Endothelial cell of umbilical vein (primary cell): ENCODE measurements around the gene SMTNL2. TPM values are rescaled to one million over a fixed set of nuclear protein-coding genes. Genes with fewer than 3 reads are reported as not detected.

Experiments used
- BruUV-seq: library from RNA; stranded (reverse); fragments of 400-500 nt; replicated peaks from 2 replicates; lab custom pipeline; 2021; lab: Mats Ljungman, UMichigan
- CTCF ChIA-PET: fragments of 300-600, 350-600 bp; sonication (Branson Sonifier 250); formaldehyde crosslinking; loops from one replicate; lab custom pipeline; 2021; ENCODE audit warnings: antibody characterized with exemption, inconsistent platforms; lab: Charles Lee
- POLR2A ChIA-PET: fragments of 300-600, 350-600 bp; sonication (Branson Sonifier 250); formaldehyde crosslinking; loops from one replicate; lab custom pipeline; 2021; ENCODE audit warnings: antibody characterized with exemption, inconsistent platforms; lab: Charles Lee
- DNase-seq: peaks from one replicate; pipeline ENCODE4 v3.0.0-alpha.2; 2011; ENCODE audit warnings: low read depth, low spot score
- FAIRE-seq: peaks from 2 replicates; lab custom pipeline; 2011; peaks lifted over from hg19 to GRCh38; lab: Jason Lieb, UNC
- H2AFZ ChIP-seq: 2 replicates; pipeline ENCODE4 v1.6.0; 2012; ENCODE audit warnings: low read depth, low read length, control low read depth, inconsistent platforms
- H3K27ac ChIP-seq: 2 replicates; pipeline ENCODE4 v1.5.1; 2011; ENCODE audit warnings: low read depth, mild to moderate bottlenecking, control low read depth, low read length, moderate library complexity; ENCODE audit not compliant: insufficient read depth
- H3K27me3 ChIP-seq, 2 experiments: 2 replicates each; pipeline versions ENCODE4 v1.6.0 to v1.6.1; 2011; ENCODE audit warnings: low read length in 2 of 2, mixed read lengths in 1 of 2; ENCODE audit not compliant: control insufficient read depth in 2 of 2, insufficient read depth in 2 of 2
- H3K36me3 ChIP-seq, 2 experiments: 2 replicates in 1 of 2; 3 replicates in 1 of 2; pipeline ENCODE4 v1.5.1; 2011; ENCODE audit warnings: low read length in 2 of 2, mild to moderate bottlenecking in 1 of 2, moderate library complexity in 1 of 2; ENCODE audit not compliant: control insufficient read depth in 2 of 2, insufficient read depth in 2 of 2; ENCODE audit errors: extremely low read depth in 1 of 2
- H3K4me1 ChIP-seq: 3 replicates; pipeline ENCODE4 v1.5.1; 2011; ENCODE audit warnings: mild to moderate bottlenecking, low read length; ENCODE audit not compliant: control insufficient read depth, insufficient read depth; ENCODE audit errors: extremely low read depth
- H3K4me2 ChIP-seq: 2 replicates; pipeline ENCODE4 v1.6.1; 2011; ENCODE audit warnings: low read length, control low read depth, mixed read lengths; ENCODE audit not compliant: insufficient read depth
- H3K4me3 ChIP-seq, 3 experiments: fragments of 200-600 bp in 1 of 3; sonication (generic), shearing (Covaris generic) in 1 of 3; replicated peaks in 1 of 3; 2 replicates each; pipeline ENCODE4 v1.5.1; 2011 to 2016; ENCODE audit warnings: control low read depth in 3 of 3, low read length in 3 of 3, mild to moderate bottlenecking in 2 of 3, inconsistent platforms in 1 of 3, low read depth in 1 of 3, moderate library complexity in 1 of 3; ENCODE audit not compliant: insufficient read depth in 1 of 3
- H3K79me2 ChIP-seq: 2 replicates; pipeline ENCODE4 v1.6.0; 2012; ENCODE audit warnings: low read length, inconsistent platforms; ENCODE audit not compliant: control insufficient read depth, insufficient read depth
- H3K9ac ChIP-seq: replicated peaks from 2 replicates; pipeline ENCODE3; 2011; ENCODE audit warnings: low read length, control low read depth; ENCODE audit not compliant: insufficient read depth; ENCODE audit errors: extremely low read depth
- H3K9me1 ChIP-seq: replicated peaks from 3 replicates; pipeline ENCODE4 v1.6.0; 2011; ENCODE audit warnings: mild to moderate bottlenecking, low read length; ENCODE audit not compliant: control insufficient read depth, insufficient read depth; ENCODE audit errors: extremely low read depth
- H3K9me3 ChIP-seq: replicated peaks from 2 replicates; pipeline ENCODE4 v1.5.1; 2012; ENCODE audit warnings: low read length, inconsistent platforms; ENCODE audit not compliant: control insufficient read depth, insufficient read depth
- H4K20me1 ChIP-seq: replicated peaks from 2 replicates; pipeline ENCODE3; 2011; ENCODE audit warnings: mild to moderate bottlenecking, low read length; ENCODE audit not compliant: control insufficient read depth, insufficient read depth; ENCODE audit errors: extremely low read depth
- EZH2 ChIP-seq: IDR thresholded peaks from 2 replicates; pipeline ENCODE4 v1.6.1; 2012; ENCODE audit warnings: borderline replicate concordance, low read depth, mild to moderate bottlenecking, moderate library complexity, low read length, inconsistent platforms; ENCODE audit not compliant: severe bottlenecking
- FOS ChIP-seq: IDR thresholded peaks from 2 replicates; pipeline ENCODE4 v1.6.1; 2011; ENCODE audit warnings: mild to moderate bottlenecking, low read length, moderate library complexity, borderline replicate concordance; ENCODE audit not compliant: insufficient read depth
- GATA2 ChIP-seq: IDR thresholded peaks from 2 replicates; pipeline ENCODE4 v1.7.0; 2011; ENCODE audit warnings: low read depth, mild to moderate bottlenecking, moderate library complexity, mixed read lengths, low read length; ENCODE audit not compliant: insufficient read length, insufficient read depth
- JUN ChIP-seq: IDR thresholded peaks from 2 replicates; pipeline ENCODE4 v1.6.1; 2011; ENCODE audit warnings: borderline replicate concordance, low read depth; ENCODE audit not compliant: insufficient read length, insufficient read depth
- MYC ChIP-seq: IDR thresholded peaks from one replicate; pipeline ENCODE4 v1.6.1; 2011; ENCODE audit warnings: mild to moderate bottlenecking, low read depth, low read length
- POLR2A ChIP-seq: IDR thresholded peaks from 2 replicates; pipeline ENCODE4 v1.6.1; 2012; ENCODE audit warnings: low read depth, mild to moderate bottlenecking, control low read depth, low read length
- POLR2AphosphoS5 ChIP-seq: IDR thresholded peaks from 2 replicates; pipeline ENCODE4 v1.6.1; 2012; ENCODE audit warnings: low read depth, mild to moderate bottlenecking, control low read depth, low read length, moderate library complexity; ENCODE audit not compliant: insufficient read depth
- dilution Hi-C: fragments of 300-500 bp; cut with MboI; formaldehyde crosslinking; loops from one replicate; pipeline ENCODE4 v1.15.0; 2019; ENCODE audit warnings: low sequenced_read_pairs; ENCODE audit not compliant: extremely low pct_ligation_motif_present
- intact Hi-C: fragments of 100-400 bp; cut with micrococcal nuclease; formaldehyde crosslinking; loops from one replicate; pipeline ENCODE4 v1.10.0; 2022
- polyA plus RNA-seq, 4 experiments: library from polyadenylated mRNA; depleted of rRNA in 3 of 4; stranded (reverse) in 3 of 4; unstranded in 1 of 4; fragments of >200 nt; gene quantifications; 2 replicates each; pipeline versions ENCODE4 v1.2.1 to v1.2.3, GENCODE V29; 2011 to 2012; ENCODE audit warnings: missing spikeins in 1 of 4
- total RNA-seq: library from RNA; stranded (reverse); gene quantifications from 2 replicates; pipeline ENCODE4 v1.2.3, GENCODE V29; 2021
- TF ChIP-seq, protein P1 (sequence below): IDR thresholded peaks from 2 replicates; pipeline ENCODE4 v1.6.1; 2011; ENCODE audit not compliant: insufficient read depth, insufficient read length
- TF ChIP-seq, protein P2 (sequence below), 2 donors: IDR thresholded peaks; 1 replicate in 1 of 2; 2 replicates in 1 of 2; pipeline ENCODE4 v1.5.1; 2011; ENCODE audit warnings: low read length in 2 of 2, mild to moderate bottlenecking in 2 of 2, moderate library complexity in 2 of 2, control low read depth in 1 of 2, inconsistent platforms in 1 of 2, low read depth in 1 of 2; ENCODE audit not compliant: insufficient read depth in 1 of 2; ENCODE audit errors: extremely low read depth in 1 of 2

Gene SMTNL2
- total and polyA plus RNA-seq, 2 donors (not counting 3 experiments of a cell fraction or from before 2014, with no cell fraction given), result not detected

DNA sequence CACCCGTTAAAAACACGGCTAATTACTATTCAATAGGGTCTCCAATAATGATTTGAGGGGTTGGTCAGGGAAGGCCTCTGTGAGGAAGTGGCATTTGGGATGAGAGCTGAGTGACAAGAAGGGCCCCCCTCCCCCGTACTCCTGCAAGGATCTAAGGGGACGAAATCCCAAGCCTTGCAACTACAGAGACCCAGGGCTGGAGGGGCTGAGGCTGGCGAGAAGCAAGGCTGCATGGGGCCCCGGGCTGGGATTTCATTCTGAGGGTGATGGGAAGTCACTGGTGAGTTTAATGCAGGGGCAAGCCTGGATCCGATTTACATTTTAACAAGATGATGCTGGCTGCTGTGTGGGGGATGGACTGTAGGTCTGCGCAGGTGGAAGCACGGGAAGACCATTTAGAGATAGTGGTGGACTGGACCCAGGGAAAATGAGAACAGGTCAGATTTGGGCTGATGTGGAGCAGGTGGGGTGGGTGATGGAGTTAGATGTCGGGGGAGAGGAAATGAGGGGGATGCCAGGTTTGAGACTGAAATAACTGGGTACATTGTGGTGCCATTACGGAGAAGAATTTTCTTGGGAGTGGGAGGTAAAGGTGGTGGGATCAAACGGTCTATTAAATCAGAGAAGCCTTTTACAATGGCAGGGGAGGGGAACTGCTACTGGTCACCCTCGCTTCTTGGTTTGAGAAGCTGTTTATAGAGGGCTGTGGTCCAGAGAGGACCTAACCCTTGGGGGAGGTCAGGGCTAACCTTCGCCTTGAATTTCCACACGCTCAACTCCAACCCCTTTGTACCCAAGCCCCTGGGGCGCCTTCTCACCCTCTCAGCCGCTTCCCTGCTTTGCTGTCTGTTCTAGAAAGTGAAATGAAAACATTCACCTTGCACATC lies 28.2 kb upstream of the SMTNL2 start:
- H3K36me3 ChIP-seq, result peaks cover 2 to 10% of the 10 kb centered on the region in 2 experiments
- peak overlapping the region; percentile 74 for H2AFZ ChIP-seq
- H3K9me3 ChIP-seq, result no peaks in the 10 kb centered on the region
- H3K4me3 ChIP-seq, result peak overlapping the region in 2 of 3 experiments; percentile 57 to 84
- peak overlapping the region; percentile 56 for H3K9ac ChIP-seq
- peaks cover 17% of the 10 kb centered on the region for H3K4me1 ChIP-seq
- H3K27me3 ChIP-seq, result no peaks in the 10 kb centered on the region
- TF ChIP-seq MYC, result no peak
- no peak for TF ChIP-seq GATA2
- TF ChIP-seq, protein P1, sequence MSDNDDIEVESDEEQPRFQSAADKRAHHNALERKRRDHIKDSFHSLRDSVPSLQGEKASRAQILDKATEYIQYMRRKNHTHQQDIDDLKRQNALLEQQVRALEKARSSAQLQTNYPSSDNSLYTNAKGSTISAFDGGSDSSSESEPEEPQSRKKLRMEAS, result no peak
- no peak for TF ChIP-seq EZH2
- TF ChIP-seq JUN, result no peak
- TF ChIP-seq FOS, result no peak
- no peak for TF ChIP-seq POLR2AphosphoS5
- TF ChIP-seq, protein P2, sequence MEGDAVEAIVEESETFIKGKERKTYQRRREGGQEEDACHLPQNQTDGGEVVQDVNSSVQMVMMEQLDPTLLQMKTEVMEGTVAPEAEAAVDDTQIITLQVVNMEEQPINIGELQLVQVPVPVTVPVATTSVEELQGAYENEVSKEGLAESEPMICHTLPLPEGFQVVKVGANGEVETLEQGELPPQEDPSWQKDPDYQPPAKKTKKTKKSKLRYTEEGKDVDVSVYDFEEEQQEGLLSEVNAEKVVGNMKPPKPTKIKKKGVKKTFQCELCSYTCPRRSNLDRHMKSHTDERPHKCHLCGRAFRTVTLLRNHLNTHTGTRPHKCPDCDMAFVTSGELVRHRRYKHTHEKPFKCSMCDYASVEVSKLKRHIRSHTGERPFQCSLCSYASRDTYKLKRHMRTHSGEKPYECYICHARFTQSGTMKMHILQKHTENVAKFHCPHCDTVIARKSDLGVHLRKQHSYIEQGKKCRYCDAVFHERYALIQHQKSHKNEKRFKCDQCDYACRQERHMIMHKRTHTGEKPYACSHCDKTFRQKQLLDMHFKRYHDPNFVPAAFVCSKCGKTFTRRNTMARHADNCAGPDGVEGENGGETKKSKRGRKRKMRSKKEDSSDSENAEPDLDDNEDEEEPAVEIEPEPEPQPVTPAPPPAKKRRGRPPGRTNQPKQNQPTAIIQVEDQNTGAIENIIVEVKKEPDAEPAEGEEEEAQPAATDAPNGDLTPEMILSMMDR (IDR thresholded peaks at IDR 0.05; ENCODE audit: extremely low read depth in 1 of 2, insufficient read depth in 1 of 2, low read depth in 1 of 2, low read length in 2 of 2), result no peak
- TF ChIP-seq POLR2A, result no peak
- peak overlapping the region; percentile 72 for H3K4me2 ChIP-seq
- ChIA-PET CTCF (interaction anchor here (1.0 to 3.9 kb wide), 6 partner anchors 9 to 135 kb away, joined by 3 to 31 read pairs (median 6); no protein-coding TSS in a partner anchor), POLR2A (no interaction called here)
- dilution Hi-C loops, result no loop called here
- intact Hi-C loops, result no loop called here
- FAIRE-seq (no peak), DNase-seq (no peak)
- peaks cover 20% of the 10 kb centered on the region for H3K79me2 ChIP-seq
- H3K9me1 ChIP-seq, result no peaks in the 10 kb centered on the region
- H3K27ac ChIP-seq, result peak overlapping the region; percentile 57
- no peaks in the 10 kb centered on the region for H4K20me1 ChIP-seq
- BruUV-seq, result no TSS peak
